ENCODE results near the gene SERPINA9. TPM values are rescaled to one million over a fixed set of nuclear protein-coding genes. Genes with fewer than 3 reads are reported as not detected.
"Not testable (repeated sequence)": the region's sequence is repeated elsewhere in the genome, so short reads cannot be mapped to it uniquely, and the experiment has no call there.

The SERPINA9 gene
- total RNA-seq, 1 donor from 2014 or later, result 1.4 TPM

GRCh38 chr14:94485944-94486841 is 10.2 kb upstream of the SERPINA9 start:
- DNase-seq (ENCODE audit: low spot score), result peak; percentile 49

DNA sequence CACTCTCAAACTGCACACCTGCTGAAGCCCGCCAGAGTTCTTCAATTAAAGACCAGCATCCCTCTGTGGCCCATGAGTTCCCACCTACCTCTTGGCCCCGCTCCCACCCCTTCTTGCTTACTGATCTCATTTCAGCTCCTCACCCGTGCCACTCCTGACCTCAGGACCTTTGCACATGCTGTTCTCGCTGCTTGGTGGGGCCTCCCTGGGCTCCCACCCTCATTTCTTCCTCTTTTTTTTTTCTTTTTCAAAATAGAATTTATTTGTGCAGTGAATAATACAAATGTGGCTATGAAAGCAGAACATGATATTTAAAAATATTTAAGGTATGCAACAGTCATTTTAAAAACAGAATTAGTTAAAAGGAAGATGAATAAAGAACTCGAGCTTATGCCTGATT is 8.5 kb upstream of the SERPINA9 start:
- no peak for DNase-seq (ENCODE audit: low spot score)

GRCh38 chr14:94483729-94484275 is 7.8 kb upstream of the SERPINA9 start:
- no peak for DNase-seq (ENCODE audit: low spot score)

GRCh38 chr14:94483071-94483451 is 7.1 kb upstream of the SERPINA9 start:
- DNase-seq (ENCODE audit: low spot score), result no peak

GRCh38 chr14:94482132-94483070 is 6.4 kb upstream of the SERPINA9 start:
- not testable (repeated sequence) for DNase-seq (ENCODE audit: low spot score)

- no peak for DNase-seq (ENCODE audit: low spot score)
These were observed 5.6 kb upstream of the SERPINA9 start for GRCh38 chr14:94481468-94482131.

- no peak for DNase-seq (ENCODE audit: low spot score)
These were observed 4.8 kb upstream of the SERPINA9 start for GRCh38 chr14:94480809-94481208.

- no peak for DNase-seq (ENCODE audit: low spot score)
These were observed 2.4 kb upstream of the SERPINA9 start for GRCh38 chr14:94478420-94478819.

GRCh38 chr14:94474581-94475031 is 1.4 kb downstream of the SERPINA9 start:
- no peak for DNase-seq (ENCODE audit: low spot score)

- no peak for DNase-seq (ENCODE audit: low spot score)
These were observed 2.2 kb downstream of the SERPINA9 start for GRCh38 chr14:94473666-94474410.

DNA sequence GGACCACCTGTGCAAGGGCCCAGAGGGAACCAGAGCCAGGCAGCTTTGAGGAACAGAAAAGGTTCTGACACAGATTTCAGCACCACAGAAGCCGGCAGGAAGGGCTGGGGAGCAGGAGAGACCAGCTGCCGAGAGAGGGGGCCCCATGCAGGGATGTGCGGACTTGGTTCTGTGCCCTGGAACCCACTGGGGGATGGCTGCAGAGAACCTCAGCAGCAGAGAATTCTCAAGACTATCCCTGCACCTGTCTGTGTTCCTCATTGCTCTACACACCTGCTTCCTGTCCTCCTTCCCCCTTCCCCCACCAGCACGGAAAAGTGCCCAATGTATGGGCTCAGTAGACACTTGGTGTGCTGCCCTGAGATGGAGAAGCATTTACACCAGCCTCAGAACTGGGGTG is 3.2 kb downstream of the SERPINA9 start:
- DNase-seq (ENCODE audit: low spot score), result no peak

- no peak for DNase-seq (ENCODE audit: low spot score)
These were observed 5.0 kb downstream of the SERPINA9 start for GRCh38 chr14:94471045-94471444.

DNA sequence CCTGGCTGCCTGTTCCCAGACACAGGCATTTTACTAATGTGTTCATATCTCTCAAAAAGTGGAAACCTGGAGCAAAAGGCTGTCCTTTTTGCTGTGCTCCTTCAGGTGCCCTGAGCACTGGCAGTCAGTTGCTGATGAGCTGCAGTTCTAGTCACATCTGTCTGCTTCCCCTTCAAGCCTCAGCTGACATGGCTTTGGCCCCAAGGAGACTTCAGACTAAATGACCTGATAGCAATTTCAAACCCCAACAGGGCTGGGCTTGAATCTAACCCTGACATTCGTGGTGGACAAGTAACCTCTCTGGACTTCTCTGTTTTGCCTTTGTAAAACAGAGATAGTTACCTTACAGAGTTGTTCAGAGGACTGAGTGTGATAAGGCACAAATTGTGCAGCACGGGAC is 5.7 kb downstream of the SERPINA9 start:
- DNase-seq (ENCODE audit: low spot score), result no peak

GRCh38 chr14:94469261-94469660 is 6.7 kb downstream of the SERPINA9 start:
- DNase-seq (ENCODE audit: low spot score), result no peak

GRCh38 chr14:94467728-94468520 is 8.1 kb downstream of the SERPINA9 start:
- DNase-seq (ENCODE audit: low spot score), result no peak

DNA sequence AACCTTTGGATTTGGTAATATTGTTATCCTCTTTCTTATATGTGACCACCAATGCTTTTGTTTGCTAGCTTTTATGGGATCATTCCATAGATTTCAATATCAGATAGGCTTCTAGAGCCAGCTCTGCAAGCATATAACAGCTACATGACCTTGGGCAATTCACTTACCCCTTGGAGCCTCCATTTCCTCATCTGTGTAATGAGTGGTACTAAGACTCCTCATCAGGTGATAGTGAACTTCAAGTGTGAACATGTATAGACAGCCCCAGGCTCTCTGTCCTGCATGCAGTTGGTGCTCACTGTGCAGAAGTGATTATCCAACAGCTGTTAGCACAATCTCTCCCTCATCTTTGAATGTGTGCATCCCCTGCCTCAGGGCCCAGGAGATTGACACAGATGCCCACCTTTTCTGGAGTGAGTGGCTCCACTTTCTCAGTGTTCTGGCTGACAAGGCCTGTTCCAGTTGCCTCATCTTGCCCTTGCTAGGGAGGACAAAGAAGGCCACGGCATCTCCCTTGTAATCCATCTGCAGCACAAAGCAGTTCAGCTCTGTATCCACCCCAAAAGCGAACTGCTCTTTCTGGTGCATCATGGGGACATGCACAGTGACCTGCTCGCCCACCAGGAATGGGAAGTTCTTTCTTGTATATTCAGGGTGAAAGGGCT is 9.2 kb downstream of the SERPINA9 start:
- DNase-seq (ENCODE audit: low spot score), result no peak

DNA sequence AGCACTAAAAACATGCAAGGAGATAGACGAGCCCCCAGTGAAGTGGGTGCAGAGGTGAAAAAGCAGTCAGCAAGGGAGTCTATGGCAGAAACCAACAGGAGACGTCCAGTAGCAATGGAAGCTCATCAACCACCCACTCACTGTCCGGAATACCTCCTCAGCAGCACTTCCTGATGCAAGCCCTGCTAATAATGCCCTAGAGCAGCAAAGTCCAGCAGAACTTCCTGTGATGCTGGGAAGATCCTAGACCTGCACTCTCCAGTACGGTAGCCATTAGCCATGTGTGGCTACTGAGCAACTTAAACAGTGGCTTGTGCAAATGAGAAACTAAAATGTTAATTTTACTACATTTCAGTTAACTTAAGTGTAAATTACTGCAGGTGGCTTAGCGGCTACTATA is 11.0 kb downstream of the SERPINA9 start:
- DNase-seq (ENCODE audit: low spot score), result no peak

GRCh38 chr14:94464290-94464689 is 11.7 kb downstream of the SERPINA9 start:
- DNase-seq (ENCODE audit: low spot score), result no peak
